HG03378 (cell line): ENCODE data around the gene BACH2.
"Not testable (repeated sequence)": the region's sequence is repeated elsewhere in the genome, so short reads cannot be mapped to it uniquely, and the experiment has no call there.

Experiments
- ATAC-seq: cut with Tn5 transposase; IDR thresholded peaks from one replicate; pipeline ENCODE4 v1.9.1; 2021; ENCODE audit warnings: mild to moderate bottlenecking, moderate library complexity; ENCODE audit not compliant: unreplicated experiment

The BACH2 gene

DNA sequence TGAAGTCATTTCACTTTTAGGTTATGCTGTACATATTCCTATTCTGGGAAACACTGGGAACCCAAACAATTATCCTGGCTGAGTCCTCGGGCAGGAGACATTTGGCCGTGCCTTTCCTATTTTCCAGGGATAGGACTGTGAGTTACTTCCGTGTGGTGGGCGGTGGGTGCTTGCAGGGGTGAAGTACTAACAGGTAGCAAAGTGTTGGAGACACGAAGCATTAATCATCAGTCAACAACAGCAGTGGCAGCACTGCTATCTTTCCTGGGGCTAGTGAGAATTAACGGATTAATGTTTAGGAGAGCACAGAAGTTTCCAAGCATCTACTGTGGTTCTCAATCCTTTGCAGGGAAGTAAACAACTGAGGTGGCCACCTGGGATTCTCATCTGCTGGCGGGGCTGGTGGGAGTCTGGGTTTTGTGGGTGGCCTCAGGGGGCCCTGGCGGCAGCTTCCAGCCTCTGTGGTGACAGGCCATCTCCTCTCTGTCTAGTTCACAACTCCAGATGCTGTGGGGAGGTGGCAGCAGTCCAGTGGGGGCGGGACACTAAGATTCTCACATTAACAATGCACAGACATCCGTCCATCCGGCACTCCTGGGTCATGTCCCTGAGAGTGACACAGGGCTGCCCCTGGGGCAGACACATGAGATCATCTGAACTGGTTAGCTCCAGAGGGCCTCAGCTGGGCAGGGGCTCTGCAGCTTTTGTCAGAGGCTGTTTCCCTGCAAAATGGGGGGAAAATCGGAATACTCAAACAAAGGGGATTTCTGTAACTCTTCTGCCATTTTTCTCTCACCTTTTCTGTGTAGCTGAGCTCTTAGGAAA is 311.5 kb downstream of the BACH2 start:
- no peak for ATAC-seq

DNA sequence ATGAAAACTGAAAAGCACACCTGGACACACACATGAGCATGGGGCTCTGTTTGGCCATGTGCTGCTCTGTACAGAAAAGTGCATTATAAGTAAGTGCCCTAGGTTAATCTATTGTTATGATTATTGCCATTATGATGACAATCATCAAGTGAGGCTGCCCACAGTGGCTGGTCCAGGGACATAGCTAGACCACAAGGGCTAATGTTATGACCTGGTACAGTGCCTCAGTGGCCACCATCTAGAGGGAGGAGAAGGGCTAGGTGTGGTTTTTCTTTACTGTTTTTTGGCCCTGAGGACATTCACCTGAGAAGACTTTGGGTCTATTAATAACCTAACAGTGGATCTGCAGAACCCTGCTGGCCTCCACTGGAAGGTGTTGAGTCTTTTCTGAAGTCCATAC is 316.3 kb downstream of the BACH2 start:
- ATAC-seq = no peak

DNA sequence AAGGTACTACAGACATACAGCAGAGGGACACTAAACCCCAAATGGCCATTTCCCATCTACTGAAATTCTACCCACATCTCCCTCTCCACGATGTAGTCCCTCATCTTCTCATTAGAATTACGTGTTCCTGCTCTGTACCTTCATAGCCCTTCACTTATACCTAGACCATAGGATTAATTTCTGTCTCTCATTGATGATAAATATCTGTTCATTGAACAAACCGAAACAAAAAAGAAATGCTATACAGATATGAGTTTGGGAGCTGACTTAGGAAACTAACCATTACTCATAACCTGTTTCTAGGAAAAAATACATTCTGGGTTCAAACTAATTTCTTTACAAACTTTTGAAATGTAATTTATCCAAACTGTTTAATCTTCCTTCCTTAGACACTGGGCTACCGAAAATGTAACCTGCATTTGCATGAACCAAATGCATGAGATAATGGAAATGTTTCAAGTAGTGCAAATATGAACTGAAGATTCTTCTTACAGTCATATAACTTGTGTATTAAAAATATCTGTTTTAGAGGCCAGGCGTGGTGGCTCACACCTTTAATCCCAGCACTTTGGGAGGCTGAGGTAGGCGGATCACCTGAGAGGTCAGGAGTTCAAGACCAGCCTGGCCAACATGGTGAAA is 317.0 kb downstream of the BACH2 start:
- ATAC-seq = no peak

DNA sequence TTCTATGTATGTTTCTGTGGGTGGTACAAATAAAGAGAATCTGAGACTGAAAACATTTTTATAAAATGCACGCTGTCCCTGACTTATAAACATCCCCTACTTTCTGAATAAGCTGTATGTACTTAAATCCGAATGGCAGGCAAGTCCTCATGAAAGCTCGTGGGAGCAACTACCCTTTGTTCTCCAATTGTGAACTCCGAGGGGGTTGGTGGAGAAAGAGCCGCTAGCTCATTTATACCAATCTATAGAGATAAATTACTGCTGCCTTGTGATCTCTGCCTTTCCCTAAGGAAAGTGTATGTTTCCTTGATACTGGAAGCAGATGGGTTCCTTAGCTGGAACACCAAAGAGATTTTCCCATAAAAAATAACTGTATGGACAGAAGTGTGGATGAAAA is 317.9 kb downstream of the BACH2 start:
- no peak for ATAC-seq

DNA sequence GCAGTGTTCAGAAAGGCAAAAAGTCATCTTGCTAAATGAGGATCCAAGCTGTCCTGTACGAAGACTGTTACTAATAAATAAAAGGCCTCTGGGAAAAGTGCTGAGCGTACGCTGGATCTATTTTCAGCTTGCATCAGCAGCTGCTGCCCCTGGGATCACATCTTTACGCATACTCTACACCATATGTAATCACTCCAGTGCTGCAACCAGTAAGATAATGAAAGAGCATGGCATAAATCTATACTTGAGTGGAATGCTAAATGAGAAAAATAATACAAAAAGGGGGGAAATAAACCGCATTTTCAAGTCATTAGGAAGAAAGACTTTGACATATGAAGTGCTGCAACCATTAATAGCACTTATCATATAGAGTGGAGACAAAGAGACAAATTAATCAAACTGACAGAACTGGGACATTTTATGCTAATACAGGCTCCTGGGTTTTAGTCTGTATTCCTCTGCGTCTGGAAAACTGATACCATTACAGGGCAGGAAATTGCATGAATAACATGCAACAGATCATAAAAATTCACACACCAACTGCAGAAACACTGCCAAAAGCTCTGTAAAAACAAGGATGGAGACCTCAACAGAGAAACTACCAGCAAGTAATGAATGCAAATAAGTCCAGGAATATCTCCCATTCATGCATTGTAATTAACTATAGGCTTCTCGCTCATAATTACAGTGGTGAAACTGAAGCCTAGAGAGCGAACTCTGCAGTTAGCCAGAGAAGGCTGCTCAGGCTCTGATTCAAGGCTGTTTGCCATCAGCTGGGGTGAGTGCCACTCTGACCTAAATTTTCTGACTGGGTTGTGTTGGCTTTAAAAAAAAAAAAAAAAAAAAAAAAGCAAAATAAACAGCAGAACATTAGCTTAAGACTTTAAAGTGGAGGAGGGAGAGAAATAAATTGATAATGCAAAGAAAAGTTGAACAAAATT is 318.6 kb downstream of the BACH2 start:
- no peak for ATAC-seq

DNA sequence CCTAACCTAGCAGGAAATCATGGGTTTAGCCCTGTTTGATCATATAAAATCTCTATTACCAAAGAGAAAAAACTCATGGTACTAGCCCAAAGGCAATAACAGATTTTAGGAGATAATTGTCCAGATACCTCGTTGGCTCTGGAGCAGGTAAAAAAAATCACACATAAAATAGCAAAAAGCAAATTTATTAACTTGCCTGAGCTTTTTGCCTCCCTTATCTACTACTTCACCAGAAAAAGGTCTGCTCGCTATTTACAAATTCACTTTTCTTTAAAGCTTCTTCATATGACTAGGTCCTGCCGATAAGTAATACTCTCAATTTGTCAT is 320.0 kb downstream of the BACH2 start:
- ATAC-seq = no peak

DNA sequence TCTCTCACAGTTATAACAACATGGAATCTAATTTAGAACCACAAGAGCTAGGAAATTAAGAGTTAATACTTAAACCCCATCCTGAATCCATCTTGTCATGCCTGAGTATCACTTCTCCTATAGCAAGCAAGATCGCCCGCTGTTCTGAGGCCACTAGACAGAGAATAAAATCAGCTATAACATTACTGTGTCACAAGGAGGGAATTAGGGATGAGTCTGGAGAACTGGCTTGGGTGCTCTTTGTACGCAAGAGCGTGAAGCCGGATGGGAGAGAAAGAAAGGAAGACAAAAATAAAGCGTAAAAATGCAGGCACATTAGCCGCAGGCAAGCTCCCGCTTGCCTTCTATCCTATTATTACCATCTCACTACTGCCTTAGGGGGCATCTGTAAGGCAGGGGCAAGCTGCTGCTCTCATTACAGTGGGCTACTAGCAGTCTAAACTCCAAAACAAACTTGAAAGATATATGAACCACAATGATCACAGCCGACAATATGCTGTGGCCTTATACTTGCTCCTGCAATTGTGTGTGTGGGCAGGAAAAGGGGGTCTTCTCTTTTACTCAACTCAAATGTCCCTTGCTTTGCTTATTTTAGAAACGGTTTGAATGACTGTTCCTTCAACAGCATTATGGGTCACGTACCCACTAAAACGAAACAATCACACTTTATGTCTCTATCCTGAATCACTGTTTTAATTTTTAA is 320.5 kb downstream of the BACH2 start:
- no peak for ATAC-seq

DNA sequence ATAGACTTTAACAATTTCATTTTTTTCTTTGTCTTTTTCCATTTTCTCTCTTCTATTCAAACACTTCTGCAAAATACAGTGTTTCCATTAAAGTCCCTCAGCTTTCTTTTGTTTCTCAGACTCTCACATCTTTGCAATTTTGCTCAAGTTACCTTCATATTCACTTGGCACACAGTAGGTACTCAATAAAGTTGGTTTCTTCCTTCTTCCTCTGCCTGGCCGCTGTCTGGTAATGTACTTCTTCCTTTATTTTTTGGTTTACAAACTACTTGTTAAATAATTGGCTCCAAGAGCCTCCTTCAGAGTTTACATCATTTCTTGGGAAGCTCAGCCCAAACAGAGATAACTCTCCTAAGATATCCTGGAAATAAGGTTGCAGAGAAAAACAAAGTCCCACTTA is 321.3 kb downstream of the BACH2 start:
- ATAC-seq = no peak

DNA sequence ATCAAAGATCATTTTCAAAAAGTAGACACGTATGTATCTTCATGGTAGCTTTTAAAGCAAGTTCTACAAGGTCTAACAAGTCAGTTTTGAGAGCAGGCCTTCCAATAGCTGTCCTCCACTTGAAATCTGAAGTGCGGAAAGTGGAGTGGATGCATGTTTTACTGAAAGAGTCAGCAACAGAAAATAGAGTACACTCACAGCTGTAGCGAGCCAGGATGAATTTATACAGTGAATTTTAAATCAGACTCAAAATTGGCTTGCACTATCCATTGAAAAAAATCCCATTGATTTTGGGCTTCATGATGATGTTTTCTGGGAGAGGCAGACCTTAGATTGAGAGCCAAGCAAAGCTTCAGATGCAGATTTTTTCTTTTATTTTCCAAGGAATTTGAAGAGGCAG is 321.8 kb downstream of the BACH2 start:
- no peak for ATAC-seq

DNA sequence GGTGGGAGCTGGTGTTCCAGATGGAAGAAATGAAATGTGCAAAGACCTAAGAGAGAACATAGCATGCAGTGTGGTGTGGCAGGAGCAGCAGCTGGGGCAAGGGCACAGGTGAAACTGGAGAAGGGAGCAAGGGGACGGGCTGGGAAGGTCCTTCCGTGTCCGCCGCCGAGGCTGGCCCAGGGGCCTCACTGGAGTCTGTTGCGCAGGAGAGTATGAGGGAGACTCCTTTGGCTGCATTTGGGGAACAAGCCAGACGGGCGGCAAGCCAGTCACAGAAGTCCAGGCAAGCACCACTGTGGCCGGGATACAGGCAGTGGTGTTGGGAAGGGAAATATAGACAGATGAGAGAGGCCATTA is 324.6 kb downstream of the BACH2 start:
- no peak for ATAC-seq

DNA sequence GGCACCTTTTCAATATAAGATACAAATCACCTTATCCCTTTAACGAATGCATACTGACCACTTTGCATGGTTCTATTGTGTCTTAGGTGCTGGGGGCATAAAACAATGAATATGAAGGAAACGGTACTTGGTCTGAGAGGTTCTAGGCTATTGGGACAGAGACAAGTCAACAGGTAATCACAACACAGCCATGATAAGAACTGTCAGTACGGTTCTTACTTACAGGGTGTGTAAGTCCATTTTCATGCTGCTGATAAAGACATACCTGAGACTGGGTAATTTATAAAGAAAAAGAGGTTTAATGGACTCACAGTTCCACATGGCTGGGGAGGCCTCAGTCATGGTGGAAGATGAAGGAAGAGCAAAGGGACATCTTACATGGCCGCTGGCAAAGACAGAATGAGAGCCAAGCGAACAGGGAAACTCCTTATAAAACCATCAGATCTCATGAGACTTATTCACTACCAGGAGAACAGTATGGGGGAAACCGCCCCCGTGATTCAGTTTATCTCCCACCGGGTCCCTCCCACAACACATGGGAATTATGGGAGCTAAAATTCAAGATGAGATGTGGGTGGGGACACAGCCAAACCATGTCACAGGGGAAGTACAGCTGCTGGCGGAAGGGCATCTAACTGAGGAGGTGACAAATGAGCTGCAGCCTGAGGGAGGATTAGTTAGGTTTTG is 325.2 kb downstream of the BACH2 start:
- not testable (repeated sequence) for ATAC-seq

DNA sequence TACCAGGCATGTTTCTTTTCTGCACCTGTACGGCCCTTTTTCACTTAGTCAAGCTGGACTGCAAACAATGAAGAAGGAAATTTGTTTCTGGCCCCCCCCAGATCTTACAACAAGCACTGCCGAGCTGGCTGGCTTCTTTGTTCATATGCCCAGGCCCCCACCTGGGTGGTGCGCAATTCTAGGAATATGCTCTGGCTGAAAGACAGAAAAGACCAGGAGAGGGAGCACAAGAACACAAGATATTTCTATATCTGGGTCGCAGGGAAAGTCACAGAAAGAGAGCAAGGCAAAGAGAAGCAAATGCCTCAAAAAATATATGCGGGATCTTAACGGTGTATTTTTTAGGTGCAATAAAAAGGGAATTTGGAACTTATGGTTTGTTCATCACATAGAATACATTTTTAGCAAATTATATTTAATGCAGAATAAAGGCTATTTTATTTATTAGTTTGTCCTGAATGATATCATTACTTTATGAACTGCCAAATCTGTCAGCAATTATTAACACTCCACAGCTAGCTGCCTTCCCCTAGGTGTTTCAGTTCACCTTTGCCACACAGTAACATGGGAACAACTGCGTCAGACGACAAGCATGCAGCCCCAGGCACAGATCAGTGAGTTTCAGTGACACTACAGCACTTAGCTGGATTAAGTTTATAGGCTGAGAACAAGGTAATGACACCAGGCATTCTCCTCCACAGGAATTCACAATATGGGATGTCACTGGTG is 325.9 kb downstream of the BACH2 start:
- no peak for ATAC-seq

DNA sequence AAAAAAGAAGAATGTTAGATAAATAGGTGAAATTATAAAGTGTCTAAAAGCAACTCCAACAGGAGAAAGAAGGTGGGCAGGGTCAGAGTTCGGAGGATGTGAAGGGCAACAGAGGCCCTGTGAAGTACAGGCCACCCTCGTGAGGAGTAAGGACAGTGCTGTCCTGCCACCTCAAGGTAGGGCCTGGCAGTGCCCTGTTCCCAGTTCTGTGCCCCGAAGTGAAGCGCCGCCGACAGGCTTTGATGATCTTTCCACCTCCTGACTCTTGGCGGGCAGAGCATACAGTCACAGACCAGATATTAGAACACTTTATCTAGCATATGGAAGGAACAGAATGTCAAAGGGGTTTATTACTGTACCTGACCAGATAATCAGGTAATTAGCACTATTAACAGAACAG is 326.6 kb downstream of the BACH2 start:
- no peak for ATAC-seq

DNA sequence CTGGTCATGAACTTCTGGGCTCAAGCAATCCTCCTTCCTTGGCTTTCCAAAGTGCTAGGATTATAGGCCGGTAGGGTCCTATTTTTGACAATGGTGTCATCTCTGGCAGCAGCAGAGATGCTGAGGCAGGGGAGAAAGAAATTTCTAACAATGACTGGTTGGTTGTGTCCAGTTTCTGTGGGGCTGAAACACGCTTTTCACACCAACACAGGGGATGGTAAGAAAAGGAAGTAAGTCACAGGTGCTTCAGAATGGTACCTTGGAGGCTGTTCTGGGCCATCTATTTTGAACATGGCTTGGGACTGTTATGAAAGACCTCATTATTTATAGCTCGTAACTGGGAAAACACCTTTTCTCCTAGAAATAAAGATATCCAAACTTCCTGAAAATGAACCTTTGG is 329.7 kb downstream of the BACH2 start:
- ATAC-seq = no peak

DNA sequence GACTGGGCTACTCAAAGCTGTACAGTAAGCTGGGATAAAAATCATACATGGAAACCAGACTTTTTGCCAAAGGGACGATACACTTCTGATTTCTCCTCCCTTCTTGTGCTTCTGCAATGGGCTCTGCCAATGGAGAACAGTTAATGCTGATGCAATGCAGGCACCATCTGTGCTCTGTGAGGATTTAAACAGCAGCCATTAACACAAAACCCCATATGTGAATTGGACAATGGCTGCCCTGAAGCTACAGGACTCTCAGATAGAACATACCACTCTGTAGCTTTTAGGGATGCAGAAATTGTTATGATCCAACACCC is 330.5 kb downstream of the BACH2 start:
- no peak for ATAC-seq

DNA sequence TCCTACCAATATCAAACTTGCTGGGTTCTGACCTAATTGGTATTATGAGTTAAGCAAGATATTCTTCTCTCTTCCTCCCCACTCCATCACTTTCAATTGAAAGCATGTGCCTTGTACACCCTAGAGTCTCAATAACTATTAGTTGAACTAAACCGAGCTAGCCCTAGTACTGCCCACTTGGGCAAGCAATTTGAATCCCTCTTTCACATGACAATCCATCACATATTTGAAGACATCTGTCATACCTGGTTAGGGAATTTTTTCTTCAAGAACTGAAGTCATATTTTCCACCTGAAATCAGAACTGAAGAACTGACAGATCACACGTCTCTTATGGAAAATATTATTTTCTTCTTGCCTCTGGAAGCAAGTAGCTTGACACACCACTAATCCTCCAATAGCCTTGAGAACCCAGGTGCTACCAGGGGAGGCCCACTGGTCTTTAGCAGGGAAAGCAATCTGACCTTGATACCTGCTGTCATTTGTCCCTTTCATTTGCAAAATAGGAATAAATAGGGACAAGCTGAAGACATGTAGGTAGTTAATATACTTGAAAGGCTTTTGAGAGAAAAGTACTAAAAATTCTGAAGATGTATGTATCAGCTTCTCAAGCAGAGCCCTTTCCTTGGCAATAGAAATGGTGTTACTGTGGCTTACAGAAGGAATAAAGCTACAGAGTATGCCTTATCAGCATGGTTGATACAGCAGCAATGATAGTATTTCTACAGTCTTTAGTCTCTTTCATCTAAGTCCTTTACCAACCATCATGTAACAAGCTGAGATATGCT is 331.0 kb downstream of the BACH2 start:
- ATAC-seq = no peak

DNA sequence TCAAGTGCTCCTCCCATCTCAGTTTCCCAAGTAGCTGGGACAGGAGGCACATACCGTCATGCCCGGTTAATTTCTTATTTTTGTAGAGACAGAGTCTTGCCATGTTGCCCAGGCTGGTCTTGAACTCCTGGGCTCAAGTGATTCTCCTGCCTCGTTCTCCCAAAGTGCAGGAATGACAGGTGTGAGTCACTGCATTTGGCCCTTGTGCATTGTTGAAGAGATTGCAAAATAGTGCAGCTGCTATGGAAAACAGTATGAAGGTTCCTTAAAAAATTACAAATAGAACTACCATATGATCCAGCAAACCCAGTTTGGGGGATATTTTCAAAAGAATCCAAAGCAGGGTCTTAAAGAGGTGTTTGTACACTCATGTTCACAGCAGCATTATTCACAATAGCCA is 333.3 kb downstream of the BACH2 start:
- no peak for ATAC-seq

DNA sequence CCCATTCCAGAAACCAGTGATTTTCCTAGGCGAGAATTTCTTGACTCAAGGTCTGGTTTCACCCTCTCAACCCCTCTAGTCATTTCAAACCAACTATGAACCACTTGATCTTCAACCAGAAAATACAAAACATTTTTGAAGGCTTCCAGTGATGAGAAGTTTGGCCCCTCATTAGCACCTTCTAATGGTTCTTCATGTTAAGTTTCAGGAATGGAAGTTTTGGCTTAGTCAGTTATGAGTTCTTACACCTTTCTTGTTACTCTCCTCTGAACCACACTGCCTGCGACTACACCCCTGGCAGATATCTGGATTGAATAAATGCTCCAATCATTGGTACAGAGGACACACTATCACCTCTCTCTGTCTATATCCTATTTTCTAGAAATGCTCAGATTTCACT is 335.2 kb downstream of the BACH2 start:
- ATAC-seq = no peak

DNA sequence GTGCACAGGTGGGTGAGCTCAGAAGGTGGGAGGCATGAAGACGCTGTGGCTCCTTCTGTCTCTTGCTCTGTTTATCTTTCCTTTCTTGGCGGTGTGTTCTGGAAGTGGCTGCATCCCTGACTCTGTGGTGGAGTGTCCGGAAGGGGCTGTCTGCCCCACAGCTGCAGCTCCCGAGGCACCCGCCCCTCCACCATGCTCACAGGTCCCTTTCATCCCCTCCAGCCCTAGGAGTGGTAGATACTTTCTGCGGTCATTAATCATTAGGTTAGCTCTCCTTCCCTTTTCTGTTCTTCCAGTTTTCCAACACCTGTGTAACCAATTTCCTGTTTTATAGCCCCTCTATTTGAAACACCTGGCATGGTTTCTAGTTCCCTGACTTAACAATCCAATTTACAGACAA is 336.8 kb downstream of the BACH2 start:
- ATAC-seq = no peak
